Mucosa of descending colon (tissue), 3 donors: ENCODE measurements around the gene CT47B1. TPM values are rescaled to one million over a fixed set of nuclear protein-coding genes. Genes with fewer than 3 reads are reported as not detected.
A peak's percentile ranks its signal among the peaks of the same experiment; 100 is the strongest.
"Not testable (repeated sequence)": the region's sequence is repeated elsewhere in the genome, so short reads cannot be mapped to it uniquely, and the experiment has no call there.

Experiments used
- ATAC-seq: fragments of 200-7000 bp; cut with Tn5 transposase; one replicate; pipeline ENCODE4 v1.9.1; 2020; ENCODE audit warnings: mild to moderate bottlenecking, moderate library complexity
- DNase-seq, 3 donors: peaks; one replicate each; pipeline ENCODE4 v3.0.0-alpha.2; 2020
- H3K36me3 ChIP-seq: fragments of 200-600 bp; one replicate; pipeline ENCODE4 v1.8.0; 2021; ENCODE audit warnings: low read depth, mild to moderate bottlenecking
- H3K4me1 ChIP-seq: fragments of 200-600 bp; one replicate; pipeline ENCODE4 v1.8.0; 2021; ENCODE audit warnings: low read depth, mild to moderate bottlenecking
- H3K4me3 ChIP-seq: fragments of 200-600 bp; one replicate; pipeline ENCODE4 v1.8.0; 2021; ENCODE audit warnings: mild to moderate bottlenecking
- H3K9me3 ChIP-seq: fragments of 200-600 bp; one replicate; pipeline ENCODE4 v1.8.0; 2021; ENCODE audit warnings: mild to moderate bottlenecking
- CTCF ChIP-seq: fragments of 200-600 bp; IDR thresholded peaks from one replicate; pipeline ENCODE4 v1.8.0; 2022; ENCODE audit warnings: antibody characterized with exemption, mild to moderate bottlenecking
- intact Hi-C, 2 donors: fragments of 100-400 bp; cut with DNase I in 1 of 2; cut with micrococcal nuclease in 1 of 2; formaldehyde crosslinking; loops; one replicate each; pipeline versions ENCODE4 v1.11.0 to v1.11.1; 2022; cut with DNase I, micrococcal nuclease
- long read RNA-seq, 2 donors: library from polyadenylated mRNA; unstranded; transcript quantifications; one replicate each; pipeline ENCODE4 v2.0.0, GENCODE V29; 2019 to 2021
- total RNA-seq, 3 donors: library from RNA; stranded (reverse); fragmentation: NEBNext Ultra II Directional in 2 of 3; extraction: Animal tissue kit (Norgen Biotek cat#: 25700) in 2 of 3; gene quantifications; one replicate each; pipeline versions ENCODE4 v1.2.1 to v1.2.4, GENCODE V29; 2021 to 2023
- donor health status: DM: no; HTN: no; CAD: no; lungs with moderate emphysema.
- donor health status: DM: no; HTN: no; CAD: no.
- donor health status: DM: no; HTN: yes; CAD: no.

The CT47B1 gene
- not detected for total RNA-seq
- long read RNA-seq, donor 1: 0 reads
- long read RNA-seq, donor 2: 0 reads

GRCh38 chrX:120875766-120876165 lies at the start of gene CT47B1:
CT47B1 (minus strand) TSS chrX:120875866; CDS start chrX:120875670, 196 bp downstream.
- DNase-seq, H3K36me3 ChIP-seq, ATAC-seq, H3K9me3 ChIP-seq, intact Hi-C loops, H3K4me3 ChIP-seq, H3K4me1 ChIP-seq: not testable (repeated sequence)

- no peak for ATAC-seq
- H3K36me3 ChIP-seq: no peaks in the 10 kb centered on the region
- DNase-seq: no peak
- intact Hi-C loops: no loop called here
- TF ChIP-seq CTCF: no peak
- H3K9me3 ChIP-seq: no peaks in the 10 kb centered on the region
- H3K4me3 ChIP-seq: no peak overlapping the region
- H3K4me1 ChIP-seq: no peaks in the 10 kb centered on the region
Measured at GRCh38 chrX:120874678-120875557, 748 bp downstream of the CT47B1 start.

- H3K9me3 ChIP-seq: no peaks in the 10 kb centered on the region
- peak in 1 of 3 donors; percentile 1 for DNase-seq
- no peak for TF ChIP-seq CTCF
- H3K4me1 ChIP-seq: no peaks in the 10 kb centered on the region
- no peak for ATAC-seq
- no peaks in the 10 kb centered on the region for H3K36me3 ChIP-seq
- no peak overlapping the region for H3K4me3 ChIP-seq
- intact Hi-C loops: no loop called here
Measured at GRCh38 chrX:120857240-120857639, 18.4 kb downstream of the CT47B1 start.

- intact Hi-C loops: no loop called here
- no peaks in the 10 kb centered on the region for H3K9me3 ChIP-seq
Measured at GRCh38 chrX:120840827-120841226, 34.8 kb downstream of the CT47B1 start.

GRCh38 chrX:120839491-120839890 lies 36.2 kb downstream of the CT47B1 start:
- no peak for ATAC-seq

More at GRCh38 chrX:120840827-120841226, 34.8 kb downstream of the CT47B1 start:
- TF ChIP-seq CTCF: no peak
- ATAC-seq (no peak), DNase-seq (no peak)
- no peaks in the 10 kb centered on the region for H3K4me1 ChIP-seq
- H3K36me3 ChIP-seq: no peaks in the 10 kb centered on the region
- no peak overlapping the region for H3K4me3 ChIP-seq

GRCh38 chrX:120827213-120827612 lies 48.5 kb downstream of the CT47B1 start:
- H3K9me3 ChIP-seq, H3K4me3 ChIP-seq, H3K4me1 ChIP-seq, intact Hi-C loops, DNase-seq, ATAC-seq, H3K36me3 ChIP-seq: not testable (repeated sequence)

More at GRCh38 chrX:120839491-120839890, 36.2 kb downstream of the CT47B1 start:
- intact Hi-C loops: no loop called here
- Histone ChIP-seq H3K4me1 (no peaks in the 10 kb centered on the region), H3K36me3 (no peaks in the 10 kb centered on the region), H3K4me3 (no peak overlapping the region), H3K9me3 (no peaks in the 10 kb centered on the region)
- no peak for TF ChIP-seq CTCF
- no peak for DNase-seq
